NOMO-1 treated with dmso at 0.1 percent for 144 hours (cell line): Measurements from ENCODE around the gene LAMB3.

Experiments
- DNase-seq: peaks from one replicate; lab custom pipeline; 2025; ENCODE audit not compliant: unreplicated experiment; lab: John Stamatoyannopoulos, UW

The LAMB3 gene

GRCh38 chr1:209598227-209598626, 54.0 kb downstream of the LAMB3 start:
- no peak for DNase-seq

DNA sequence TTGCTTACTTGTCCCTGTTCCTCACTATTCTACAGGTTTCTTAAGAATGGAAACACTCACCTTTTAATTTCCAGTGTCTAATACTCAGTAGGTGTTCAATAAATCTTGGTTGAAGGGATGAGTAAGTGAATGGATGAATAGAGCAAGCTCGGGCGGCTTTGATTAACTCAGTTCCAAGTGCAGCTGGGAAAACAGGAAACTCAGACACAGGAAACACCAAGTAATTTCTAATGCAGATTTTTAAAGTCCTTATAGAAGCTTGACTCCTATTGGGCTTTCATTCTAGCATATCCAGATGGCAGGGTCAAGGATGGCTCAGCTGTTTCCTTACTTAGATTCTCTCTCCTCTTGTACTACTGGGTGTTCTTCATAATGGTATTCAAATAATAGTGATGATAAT, 54.7 kb downstream of the LAMB3 start:
- DNase-seq: no peak

- DNase-seq: no peak
Observed at GRCh38 chr1:209595599-209596285, 56.5 kb downstream of the LAMB3 start.

DNA sequence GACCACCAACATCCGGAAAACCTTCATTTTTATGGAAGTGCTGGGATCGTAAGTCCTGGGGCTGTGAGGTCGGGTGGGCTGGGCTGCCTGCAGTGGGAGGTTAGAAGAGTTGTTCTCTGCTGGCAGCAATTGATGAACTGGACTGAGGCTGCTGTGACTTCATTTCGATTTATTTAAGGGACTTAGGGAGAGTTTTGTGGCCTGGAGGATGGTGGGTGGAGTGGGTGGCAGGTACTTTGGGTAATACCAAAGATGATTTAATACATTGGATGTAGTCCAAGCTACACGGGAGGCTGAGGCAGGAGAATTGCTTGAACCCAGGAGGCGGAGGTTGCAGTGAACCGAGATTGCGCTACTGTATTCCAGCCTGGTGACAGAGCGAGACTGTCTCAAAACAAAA, 57.2 kb downstream of the LAMB3 start:
- no peak for DNase-seq

- DNase-seq: no peak
Observed at GRCh38 chr1:209594440-209594839, 57.8 kb downstream of the LAMB3 start.

GRCh38 chr1:209593747-209594146, 58.5 kb downstream of the LAMB3 start:
- DNase-seq: no peak

DNA sequence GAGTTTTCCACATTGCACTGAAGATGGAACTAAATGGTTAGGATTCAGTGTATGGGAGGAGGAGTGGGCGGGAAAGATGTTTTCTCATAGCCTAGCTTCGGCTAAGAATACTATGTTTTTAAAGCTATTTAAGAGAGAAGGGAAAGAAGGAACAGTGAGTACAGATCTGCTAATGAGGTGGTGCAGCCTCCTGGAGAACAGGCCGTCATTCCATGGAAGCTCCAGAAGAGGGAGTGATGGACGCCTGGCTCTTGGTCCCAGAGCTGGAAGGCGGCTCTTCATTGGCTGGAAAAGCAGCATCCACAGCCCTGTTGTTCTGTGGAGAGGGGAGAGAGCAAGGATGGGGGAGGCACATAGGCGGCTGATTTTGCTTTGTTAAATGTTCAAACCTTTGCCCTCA, 61.8 kb downstream of the LAMB3 start:
- DNase-seq: no peak

- no peak for DNase-seq
Observed at GRCh38 chr1:209589863-209590262, 62.4 kb downstream of the LAMB3 start.

GRCh38 chr1:209589440-209589839, 62.8 kb downstream of the LAMB3 start:
- DNase-seq: no peak

DNA sequence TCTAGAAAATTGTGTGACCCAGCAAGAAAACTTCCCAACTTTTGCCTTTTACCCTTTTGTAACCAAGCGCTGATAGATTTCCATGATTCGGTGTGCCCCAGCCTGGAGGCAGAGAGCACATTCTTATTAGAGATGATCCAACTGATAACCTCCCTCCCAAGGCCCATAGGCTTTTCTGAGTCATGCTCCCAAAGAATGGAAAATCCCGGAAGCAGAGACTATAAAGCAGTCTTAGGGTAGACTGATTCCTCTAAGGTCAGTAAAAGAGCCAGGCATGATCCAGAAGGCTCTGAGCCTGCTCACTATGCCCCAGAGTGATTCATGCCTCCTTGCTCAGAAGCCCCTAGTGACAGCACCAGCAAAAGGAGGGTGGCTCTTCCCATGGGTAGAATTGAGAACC, 64.4 kb downstream of the LAMB3 start:
- DNase-seq: no peak

- DNase-seq: no peak
Observed at GRCh38 chr1:209586221-209586740, 65.9 kb downstream of the LAMB3 start.

- DNase-seq: no peak
Observed at GRCh38 chr1:209585672-209586071, 66.6 kb downstream of the LAMB3 start.

- DNase-seq: no peak
Observed at GRCh38 chr1:209585197-209585596, 67.0 kb downstream of the LAMB3 start.

GRCh38 chr1:209584231-209584672, 68.0 kb downstream of the LAMB3 start:
- no peak for DNase-seq

DNA sequence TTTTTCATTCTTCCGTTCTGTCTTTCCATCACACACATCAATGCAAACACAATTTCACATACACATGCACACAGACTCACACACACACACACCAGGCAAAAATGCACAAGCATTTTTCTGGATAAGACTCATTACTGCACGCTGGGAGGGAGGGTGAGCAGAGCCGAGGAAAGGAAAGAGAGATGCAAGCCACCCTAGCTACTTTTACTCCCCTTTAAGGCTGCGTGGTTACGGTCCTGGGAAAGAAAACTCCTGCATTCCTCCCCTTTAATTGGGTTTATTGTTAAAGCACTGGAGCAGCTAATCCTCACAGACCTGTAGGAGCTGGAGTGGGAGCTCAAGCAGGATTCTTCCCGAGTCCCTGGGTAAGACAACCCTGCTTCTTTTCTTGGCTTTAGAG, 68.8 kb downstream of the LAMB3 start, which contains the start of gene CAMK1G:
Gene CAMK1G, plus strand, starts transcription at position 307 of the 400 bp plus-strand sequence. CDS start 11,270 bp downstream, outside the sequence.
- no peak for DNase-seq

DNA sequence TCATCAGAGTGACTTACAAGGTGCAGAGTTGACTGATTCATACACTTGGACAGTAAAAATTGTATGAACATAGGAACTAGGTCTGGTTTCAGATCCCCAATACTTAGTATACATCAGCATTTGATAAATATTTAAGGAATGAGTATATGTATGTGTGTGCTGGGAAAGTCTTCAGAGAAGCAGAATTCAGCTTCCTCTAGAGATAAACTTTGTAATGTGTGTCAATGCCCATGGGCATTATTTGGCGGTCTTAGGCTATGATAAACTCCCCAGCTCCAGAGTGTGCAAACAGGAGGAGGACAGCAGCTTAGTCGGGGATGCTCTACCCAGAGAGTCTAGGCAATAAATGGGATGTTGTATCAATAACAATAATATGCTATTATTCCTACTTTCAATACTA, 71.6 kb downstream of the LAMB3 start:
- no peak for DNase-seq

GRCh38 chr1:209577346-209577745, 74.9 kb downstream of the LAMB3 start:
- DNase-seq: no peak

- no peak for DNase-seq
Observed at GRCh38 chr1:209576392-209577197, 75.6 kb downstream of the LAMB3 start.

DNA sequence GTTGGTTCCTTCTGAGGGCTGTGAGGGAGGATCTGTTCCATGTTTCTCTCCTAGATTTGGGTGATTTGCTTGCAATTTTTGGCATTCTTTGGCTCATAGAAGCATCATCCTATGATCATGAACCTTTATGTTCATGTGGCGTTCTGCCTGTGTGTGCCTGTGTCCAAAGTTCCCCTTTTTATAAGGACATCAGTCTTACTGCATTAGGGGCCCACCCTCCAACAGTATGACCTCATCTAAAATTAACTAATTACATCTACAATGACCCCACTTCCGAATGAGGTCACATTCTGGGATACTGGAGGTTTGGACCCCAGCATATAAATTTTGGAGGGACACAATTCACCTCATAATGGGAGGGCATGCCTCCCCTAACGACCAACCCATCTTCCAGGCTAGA, 81.5 kb downstream of the LAMB3 start:
- DNase-seq: no peak

- no peak for DNase-seq
Observed at GRCh38 chr1:209569455-209570207, 82.6 kb downstream of the LAMB3 start.

- DNase-seq: no peak
Observed at GRCh38 chr1:209567698-209568175, 84.5 kb downstream of the LAMB3 start.
